MM.1S (cell line): ENCODE results near the gene NAA60.
"Not testable (repeated sequence)": the region's sequence is repeated elsewhere in the genome, so short reads cannot be mapped to it uniquely, and the experiment has no call there.

Experiments
- EZH2 ChIP-seq: fragments of 300-600 bp; sonication (generic); optimal IDR thresholded peaks from 2 replicates; pipeline ENCODE3; 2017; ENCODE audit warnings: low read depth, mild to moderate bottlenecking, antibody characterized with exemption, low read length, mixed read lengths
- TF ChIP-seq, protein P1 (sequence below): fragments of 300-600 bp; sonication (generic); IDR thresholded peaks from 2 replicates; pipeline ENCODE4 v1.5.1; 2016; ENCODE audit warnings: antibody characterized with exemption, low read length, mixed read lengths

DNA sequence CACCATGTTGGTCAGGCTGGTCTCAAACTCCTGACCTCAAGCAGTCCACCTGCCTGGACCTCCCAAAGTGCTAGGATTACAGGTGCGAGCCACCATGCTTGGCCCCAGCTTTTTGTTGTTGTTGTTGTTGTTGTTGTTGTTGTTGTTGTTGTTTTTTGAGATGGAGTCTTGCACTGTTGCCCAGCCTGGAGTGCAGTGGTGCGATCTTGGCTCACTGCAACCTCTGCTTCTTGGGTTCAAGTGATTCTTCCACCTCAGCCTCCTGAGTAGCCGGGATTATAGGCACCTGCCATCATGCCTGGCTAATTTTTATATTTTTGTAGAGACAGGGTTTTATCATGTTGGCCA lies 30.1 kb downstream of the NAA60 start:
- TF ChIP-seq, protein P1, sequence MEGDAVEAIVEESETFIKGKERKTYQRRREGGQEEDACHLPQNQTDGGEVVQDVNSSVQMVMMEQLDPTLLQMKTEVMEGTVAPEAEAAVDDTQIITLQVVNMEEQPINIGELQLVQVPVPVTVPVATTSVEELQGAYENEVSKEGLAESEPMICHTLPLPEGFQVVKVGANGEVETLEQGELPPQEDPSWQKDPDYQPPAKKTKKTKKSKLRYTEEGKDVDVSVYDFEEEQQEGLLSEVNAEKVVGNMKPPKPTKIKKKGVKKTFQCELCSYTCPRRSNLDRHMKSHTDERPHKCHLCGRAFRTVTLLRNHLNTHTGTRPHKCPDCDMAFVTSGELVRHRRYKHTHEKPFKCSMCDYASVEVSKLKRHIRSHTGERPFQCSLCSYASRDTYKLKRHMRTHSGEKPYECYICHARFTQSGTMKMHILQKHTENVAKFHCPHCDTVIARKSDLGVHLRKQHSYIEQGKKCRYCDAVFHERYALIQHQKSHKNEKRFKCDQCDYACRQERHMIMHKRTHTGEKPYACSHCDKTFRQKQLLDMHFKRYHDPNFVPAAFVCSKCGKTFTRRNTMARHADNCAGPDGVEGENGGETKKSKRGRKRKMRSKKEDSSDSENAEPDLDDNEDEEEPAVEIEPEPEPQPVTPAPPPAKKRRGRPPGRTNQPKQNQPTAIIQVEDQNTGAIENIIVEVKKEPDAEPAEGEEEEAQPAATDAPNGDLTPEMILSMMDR, result not testable (repeated sequence)
- TF ChIP-seq EZH2, result not testable (repeated sequence)
